NCI-H2196 treated with DMSO at 0.1 percent for 48 hours (cell line): ENCODE data around the gene EMD.

Experiments used
- DNase-seq: peaks from one replicate; lab custom pipeline; 2025; ENCODE audit not compliant: unreplicated experiment; lab: John Stamatoyannopoulos, UW

EMD gene

GRCh38 chrX:154412468-154412867 is 33.4 kb downstream of the EMD start:
- no peak for DNase-seq

GRCh38 chrX:154413142-154413541 is 34.0 kb downstream of the EMD start:
- no peak for DNase-seq

- peak; percentile 1 for DNase-seq
Observed at GRCh38 chrX:154417157-154417556, 38.1 kb downstream of the EMD start.

- DNase-seq, result no peak
Observed at GRCh38 chrX:154419189-154419588, 40.1 kb downstream of the EMD start.

- DNase-seq, result peak; percentile 7
Observed at GRCh38 chrX:154419688-154420401, 40.8 kb downstream of the EMD start.

- no peak for DNase-seq
Observed at GRCh38 chrX:154420402-154420756, 41.3 kb downstream of the EMD start.

GRCh38 chrX:154426916-154427770 is 48.0 kb downstream of the EMD start:
- DNase-seq, result no peak

- peak; percentile 69 for DNase-seq
Observed at GRCh38 chrX:154428176-154429171, 49.4 kb downstream of the EMD start, which contains the start of gene ATP6AP1. TSS of gene ATP6AP1 (plus strand) at chrX:154428677. CDS start at chrX:154428693, 16 bp downstream.

GRCh38 chrX:154429711-154430110 is 50.6 kb downstream of the EMD start:
- DNase-seq, result no peak

- no peak for DNase-seq
Observed at GRCh38 chrX:154430479-154430878, 51.4 kb downstream of the EMD start.

GRCh38 chrX:154430916-154431315 is 51.8 kb downstream of the EMD start:
- no peak for DNase-seq
